ENCODE results near the gene TECPR2.
"Not testable (repeated sequence)": the region's sequence is repeated elsewhere in the genome, so short reads cannot be mapped to it uniquely, and the experiment has no call there.

The TECPR2 gene

GRCh38 chr14:102321456-102322422 lies 41.0 kb upstream of the TECPR2 start:
- DNase-seq (ENCODE audit: low read depth): no peak
- H3K4me3 ChIP-seq (ENCODE audit: low read depth, low read length): no peak overlapping the region
- TF ChIP-seq CTCF (IDR thresholded peaks at IDR 0.05; ENCODE audit: low read depth, low read length, missing control alignments): no peak
- in situ Hi-C loops (cut with HindIII; ENCODE audit: low sequenced_read_pairs): loop anchor here (25.0 kb wide), 1 partner anchor 234 kb away; the partner anchor contains the start of gene HSP90AA1

GRCh38 chr14:102323102-102323501 lies 39.6 kb upstream of the TECPR2 start:
- peak; percentile 80 for TF ChIP-seq CTCF (IDR thresholded peaks at IDR 0.05; ENCODE audit: low read depth, low read length, missing control alignments)
- in situ Hi-C loops (cut with HindIII; ENCODE audit: low sequenced_read_pairs): loop anchor here (25.0 kb wide), 1 partner anchor 236 kb away; the partner anchor contains the start of gene HSP90AA1
- H3K4me3 ChIP-seq (ENCODE audit: low read depth, low read length): no peak overlapping the region
- peak; percentile 63 for DNase-seq (ENCODE audit: low read depth)

GRCh38 chr14:102325791-102326345 lies 36.9 kb upstream of the TECPR2 start:
- in situ Hi-C loops (cut with HindIII; ENCODE audit: low sequenced_read_pairs): no loop called here
- no peak overlapping the region for H3K4me3 ChIP-seq (ENCODE audit: low read depth, low read length)
- no peak for TF ChIP-seq CTCF (IDR thresholded peaks at IDR 0.05; ENCODE audit: low read depth, low read length, missing control alignments)
- no peak for DNase-seq (ENCODE audit: low read depth)

GRCh38 chr14:102326583-102326982 lies 36.2 kb upstream of the TECPR2 start:
- no peak for DNase-seq (ENCODE audit: low read depth)
- no peak overlapping the region for H3K4me3 ChIP-seq (ENCODE audit: low read depth, low read length)
- in situ Hi-C loops (cut with HindIII; ENCODE audit: low sequenced_read_pairs): no loop called here
- no peak for TF ChIP-seq CTCF (IDR thresholded peaks at IDR 0.05; ENCODE audit: low read depth, low read length, missing control alignments)

- DNase-seq (ENCODE audit: low read depth); in situ Hi-C loops (cut with HindIII; ENCODE audit: low sequenced_read_pairs); H3K4me3 ChIP-seq (ENCODE audit: low read depth, low read length): not testable (repeated sequence)
These were observed 33.4 kb upstream of the TECPR2 start for GRCh38 chr14:102329381-102329780.

GRCh38 chr14:102330806-102331205 lies 31.9 kb upstream of the TECPR2 start:
- H3K4me3 ChIP-seq (ENCODE audit: low read depth, low read length): no peak overlapping the region
- no peak for TF ChIP-seq CTCF (IDR thresholded peaks at IDR 0.05; ENCODE audit: low read depth, low read length, missing control alignments)
- in situ Hi-C loops (cut with HindIII; ENCODE audit: low sequenced_read_pairs): no loop called here
- no peak for DNase-seq (ENCODE audit: low read depth)

- no peak for DNase-seq (ENCODE audit: low read depth)
- in situ Hi-C loops (cut with HindIII; ENCODE audit: low sequenced_read_pairs): no loop called here
- no peak overlapping the region for H3K4me3 ChIP-seq (ENCODE audit: low read depth, low read length)
- no peak for TF ChIP-seq CTCF (IDR thresholded peaks at IDR 0.05; ENCODE audit: low read depth, low read length, missing control alignments)
These were observed 29.4 kb upstream of the TECPR2 start for GRCh38 chr14:102333390-102333789.

Data from astrocyte of the cerebellum (primary cell).